Measurements from ENCODE around the gene IHH. TPM values are rescaled to one million over a fixed set of nuclear protein-coding genes. Genes with fewer than 3 reads are reported as not detected.

IHH gene
- total RNA-seq, 1 experiment from 2014 or later, result 0.17 TPM

GRCh38 chr2:219042157-219042556 is 18.6 kb downstream of the IHH start:
- intact Hi-C loops (cut with micrococcal nuclease), result no loop called here
- Histone ChIP-seq H4K20me1 (ENCODE audit: insufficient read depth) (no peaks in the 10 kb centered on the region), H3K9me3 (ENCODE audit: control insufficient read depth in 1 of 2, insufficient read depth in 1 of 2, low read depth in 1 of 2, low read length in 2 of 2) (no peaks in the 10 kb centered on the region), H3K4me1 (ENCODE audit: control insufficient read depth in 1 of 2, insufficient read depth in 2 of 2, low read length in 2 of 2) (no peaks in the 10 kb centered on the region), H3K36me3 (ENCODE audit: control insufficient read depth in 1 of 2, insufficient read depth in 2 of 2, low read length in 2 of 2) (no peaks in the 10 kb centered on the region), H3K4me3 (replicated peaks in 1 of 2; ENCODE audit: low read depth in 1 of 2, low read length in 2 of 2) (no peak overlapping the region), H2AFZ (ENCODE audit: low read depth, low read length, poor library complexity, severe bottlenecking) (no peak overlapping the region), H3K27ac (ENCODE audit: low read depth, low read length) (no peak overlapping the region), H3K9ac (ENCODE audit: low read length) (no peak overlapping the region), H3K4me2 (ENCODE audit: low read length) (no peak overlapping the region), H3K9me2 (ENCODE audit: insufficient read depth) (no peaks in the 10 kb centered on the region), H3K79me2 (ENCODE audit: insufficient read depth, low read length) (no peaks in the 10 kb centered on the region), H3K27me3 (ENCODE audit: insufficient read depth, low read length) (peaks cover 25% of the 10 kb centered on the region)
- no peak for TF ChIP-seq SRF (IDR thresholded peaks at IDR 0.05; ENCODE audit: low read depth)
- TF ChIP-seq ZFX (IDR thresholded peaks at IDR 0.05), result no peak
- no peak for TF ChIP-seq FOSL1 (IDR thresholded peaks at IDR 0.05; ENCODE audit: low read depth)
- TF ChIP-seq TCF7L2 (IDR thresholded peaks at IDR 0.05; ENCODE audit: borderline replicate concordance, extremely low read depth, insufficient read depth, insufficient read length), result no peak
- TF ChIP-seq JUND (IDR thresholded peaks at IDR 0.05), result no peak
- no peak for TF ChIP-seq CEBPB (IDR thresholded peaks at IDR 0.05; ENCODE audit: low read depth)
- no peak for TF ChIP-seq SIN3A (IDR thresholded peaks at IDR 0.05; ENCODE audit: low read depth)
- TF ChIP-seq ATF3 (IDR thresholded peaks at IDR 0.05), result no peak
- TF ChIP-seq ZNF274 (IDR thresholded peaks at IDR 0.05; ENCODE audit: low read depth, low read length), result no peak
- no peak for TF ChIP-seq ZBTB33 (IDR thresholded peaks at IDR 0.05; ENCODE audit: extremely low read depth, insufficient replicate concordance, low read length)
- no peak for TF ChIP-seq EZH2 (IDR thresholded peaks at IDR 0.05)
- no peak for TF ChIP-seq CBX3 (IDR thresholded peaks at IDR 0.05; ENCODE audit: low read depth)
- no peak for TF ChIP-seq RAD21 (IDR thresholded peaks at IDR 0.05; ENCODE audit: low read depth)
- TF ChIP-seq YY1 (IDR thresholded peaks at IDR 0.05; ENCODE audit: extremely low read depth, insufficient replicate concordance, low read depth, low read length), result no peak
- no peak for TF ChIP-seq SP1 (IDR thresholded peaks at IDR 0.05; ENCODE audit: low read depth)
- TF ChIP-seq ELF1 (IDR thresholded peaks at IDR 0.05; ENCODE audit: borderline replicate concordance, low read depth), result no peak
- no TSS peak for BruUV-seq (replicated peaks)
- RAD21 ChIA-PET (ENCODE audit: low non-redundant PET in 1 of 2, low total read pairs in 2 of 2, uncharacterized antibody in 2 of 2, unreplicated experiment in 2 of 2), result interaction anchor here in 1 of 2 experiments (0.8 kb wide), 1 partner anchor 113 kb away, joined by 3 read pairs; no protein-coding TSS in a partner anchor
- DNase-seq (ENCODE audit: low read depth, low spot score) (no peak), ATAC-seq (no peak)
- CTCF ChIA-PET, result interaction anchor here (1.6 kb wide), 2 partner anchors 12 to 16 kb away, joined by 4 to 6 read pairs; no protein-coding TSS in a partner anchor
- POLR2A ChIA-PET, result no interaction called here
